ENCODE data around the gene MXRA8. TPM values are rescaled to one million over a fixed set of nuclear protein-coding genes. Genes with fewer than 3 reads are reported as not detected.

MXRA8 gene
- total and polyA plus RNA-seq, 4 donors: 40.6 to 212 (median 77.2) TPM

GRCh38 chr1:1377540-1378205 is 19.3 kb upstream of the MXRA8 start:
- WGBS (ENCODE audit: insufficient coverage): 90% methylated on average over 9 of the region's 16 CpGs

GRCh38 chr1:1376551-1377226 is 18.3 kb upstream of the MXRA8 start:
- H3K27me3 ChIP-seq (ENCODE audit: control insufficient read depth, insufficient read depth, low read length): no peaks in the 10 kb centered on the region
- no peak overlapping the region for H3K4me3 ChIP-seq (ENCODE audit: low read depth, low read length)
- no peaks in the 10 kb centered on the region for H3K9me3 ChIP-seq (ENCODE audit: control insufficient read depth, insufficient read depth, low read length)
- peaks cover 54% of the 10 kb centered on the region for H3K36me3 ChIP-seq (ENCODE audit: control insufficient read depth, insufficient read depth, low read length)
- peaks cover 38% of the 10 kb centered on the region for H3K4me1 ChIP-seq (ENCODE audit: control insufficient read depth, insufficient read depth, low read length)
- DNase-seq (ENCODE audit: low read depth in 4 of 6, low spot score in 6 of 6): no peak
- WGBS (ENCODE audit: insufficient coverage): 96% methylated on average over 9 of the region's 10 CpGs
- H3K27ac ChIP-seq (ENCODE audit: low read depth, low read length): no peak overlapping the region

More at GRCh38 chr1:1377540-1378205, 19.3 kb upstream of the MXRA8 start:
- Histone ChIP-seq H3K4me3 (ENCODE audit: low read depth, low read length) (no peak overlapping the region), H3K36me3 (ENCODE audit: control insufficient read depth, insufficient read depth, low read length) (peaks cover 49% of the 10 kb centered on the region), H3K27me3 (ENCODE audit: control insufficient read depth, insufficient read depth, low read length) (no peaks in the 10 kb centered on the region), H3K9me3 (ENCODE audit: control insufficient read depth, insufficient read depth, low read length) (no peaks in the 10 kb centered on the region), H3K4me1 (ENCODE audit: control insufficient read depth, insufficient read depth, low read length) (peaks cover 29% of the 10 kb centered on the region), H3K27ac (ENCODE audit: low read depth, low read length) (no peak overlapping the region)
- no peak for DNase-seq (ENCODE audit: low read depth in 4 of 6, low spot score in 6 of 6)

DNA sequence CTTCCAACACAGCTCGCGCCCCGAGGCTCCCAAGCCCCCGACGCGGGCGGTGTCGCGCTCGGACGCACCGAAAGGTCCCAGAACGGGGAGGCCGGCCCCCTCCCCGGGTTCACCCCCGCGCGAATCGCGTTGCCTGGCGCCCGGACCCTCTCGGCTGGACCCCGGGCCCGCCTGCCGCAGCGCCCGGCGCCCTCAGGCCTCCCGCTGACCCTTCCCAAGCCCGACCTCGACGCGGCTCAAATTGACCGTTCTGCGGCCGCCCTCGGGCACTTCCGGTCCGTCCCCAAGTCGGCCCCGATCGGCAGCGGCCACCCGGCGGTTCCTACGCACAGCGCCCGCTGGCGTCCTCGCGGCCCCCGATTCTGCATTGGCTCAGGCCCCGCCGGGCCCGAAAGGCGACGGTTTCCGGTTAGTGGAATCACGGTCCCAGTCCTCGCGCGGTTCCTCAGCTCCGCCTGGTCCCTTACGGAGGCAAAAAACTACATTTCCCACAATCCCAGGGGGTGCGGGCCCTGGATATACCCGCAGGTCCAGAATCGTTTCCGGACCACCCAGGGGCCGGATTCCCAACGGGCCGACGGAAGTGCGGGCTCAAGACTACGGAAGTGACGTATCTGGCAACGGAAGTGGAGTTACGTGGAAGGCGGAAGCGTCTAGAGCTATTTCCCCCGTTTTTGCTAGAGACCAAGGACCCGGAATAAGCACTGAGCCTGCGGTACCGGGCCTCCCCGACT is 16.7 kb upstream of the MXRA8 start, which contains the start of gene AURKAIP1:
Gene AURKAIP1 (minus strand): TSS at position 279 of the 734 bp plus-strand sequence. CDS start 451 bp downstream, outside the sequence.
- H3K27ac ChIP-seq (ENCODE audit: low read depth, low read length): peak within 1 kb of the TSS; percentile 88
- DNase-seq (ENCODE audit: low read depth in 4 of 6, low spot score in 6 of 6): peak; percentile 98 to 100 (median 100)
- H3K4me1 ChIP-seq (ENCODE audit: control insufficient read depth, insufficient read depth, low read length): peaks cover 41% of the 10 kb centered on the region
- peaks cover 54% of the 10 kb centered on the region for H3K36me3 ChIP-seq (ENCODE audit: control insufficient read depth, insufficient read depth, low read length)
- H3K4me3 ChIP-seq (ENCODE audit: low read depth, low read length): peak within 1 kb of the TSS; percentile 85
- WGBS (ENCODE audit: insufficient coverage): under 1% methylated on average over 85 of the region's 85 CpGs
- H3K27me3 ChIP-seq (ENCODE audit: control insufficient read depth, insufficient read depth, low read length): no peaks in the 10 kb centered on the region
- H3K9me3 ChIP-seq (ENCODE audit: control insufficient read depth, insufficient read depth, low read length): no peaks in the 10 kb centered on the region

GRCh38 chr1:1374589-1374928 is 16.2 kb upstream of the MXRA8 start:
- no peaks in the 10 kb centered on the region for H3K27me3 ChIP-seq (ENCODE audit: control insufficient read depth, insufficient read depth, low read length)
- H3K9me3 ChIP-seq (ENCODE audit: control insufficient read depth, insufficient read depth, low read length): no peaks in the 10 kb centered on the region
- no peak for DNase-seq (ENCODE audit: low read depth in 4 of 6, low spot score in 6 of 6)
- H3K4me3 ChIP-seq (ENCODE audit: low read depth, low read length): peak overlapping the region; percentile 85
- 0% methylated on average over 24 of the region's 24 CpGs for WGBS (ENCODE audit: insufficient coverage)
- peaks cover 41% of the 10 kb centered on the region for H3K4me1 ChIP-seq (ENCODE audit: control insufficient read depth, insufficient read depth, low read length)
- H3K36me3 ChIP-seq (ENCODE audit: control insufficient read depth, insufficient read depth, low read length): peaks cover 54% of the 10 kb centered on the region
- peak overlapping the region; percentile 88 for H3K27ac ChIP-seq (ENCODE audit: low read depth, low read length)

DNA sequence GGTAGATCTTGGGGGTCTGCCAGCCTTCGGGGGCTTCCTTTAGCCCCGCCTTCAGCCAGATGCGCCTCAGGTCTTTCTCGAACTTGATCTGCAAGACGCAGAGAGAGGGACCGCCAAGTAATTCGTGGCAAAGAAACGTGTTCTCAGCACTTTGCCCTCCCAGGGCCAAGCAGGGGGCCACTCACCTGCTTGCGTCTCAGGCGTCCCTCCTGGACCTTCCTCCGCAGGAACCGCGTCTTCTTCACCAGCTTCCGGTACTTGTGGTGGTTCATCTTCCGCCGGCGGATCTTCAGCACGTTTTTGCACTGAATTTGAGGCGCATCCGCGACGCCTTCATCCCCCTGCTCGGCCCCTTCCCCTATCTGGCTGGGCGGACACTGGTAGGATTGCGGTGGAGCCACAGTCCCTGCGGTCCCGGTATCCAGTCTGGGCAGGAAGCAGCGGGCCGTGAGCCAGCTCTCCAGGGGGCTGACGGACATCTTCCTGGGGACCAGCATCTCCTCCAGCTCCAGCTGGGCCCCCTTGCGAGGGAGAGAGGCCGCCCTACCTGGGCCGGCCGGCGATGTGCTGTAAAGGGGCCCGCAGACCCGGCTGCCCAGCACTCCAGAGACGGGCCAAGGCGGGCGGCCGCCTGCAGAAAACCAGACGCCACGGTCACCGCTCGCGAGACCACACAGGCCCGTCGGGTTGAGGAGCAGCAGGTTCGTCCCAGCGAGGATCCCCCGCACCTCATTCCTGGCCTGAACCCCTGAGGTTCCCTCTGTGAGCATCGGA is 15.6 kb upstream of the MXRA8 start:
- H3K4me3 ChIP-seq (ENCODE audit: low read depth, low read length): peak overlapping the region; percentile 85
- H3K4me1 ChIP-seq (ENCODE audit: control insufficient read depth, insufficient read depth, low read length): peaks cover 41% of the 10 kb centered on the region
- H3K27ac ChIP-seq (ENCODE audit: low read depth, low read length): no peak overlapping the region
- no peaks in the 10 kb centered on the region for H3K9me3 ChIP-seq (ENCODE audit: control insufficient read depth, insufficient read depth, low read length)
- whole genome bisulfite sequencing (ENCODE audit: insufficient coverage): 50% methylated on average over 49 of the region's 52 CpGs
- peaks cover 54% of the 10 kb centered on the region for H3K36me3 ChIP-seq (ENCODE audit: control insufficient read depth, insufficient read depth, low read length)
- DNase-seq (ENCODE audit: low read depth in 4 of 6, low spot score in 6 of 6): no peak
- H3K27me3 ChIP-seq (ENCODE audit: control insufficient read depth, insufficient read depth, low read length): no peaks in the 10 kb centered on the region

- Histone ChIP-seq H3K4me1 (ENCODE audit: control insufficient read depth, insufficient read depth, low read length) (peaks cover 41% of the 10 kb centered on the region), H3K9me3 (ENCODE audit: control insufficient read depth, insufficient read depth, low read length) (no peaks in the 10 kb centered on the region), H3K27ac (ENCODE audit: low read depth, low read length) (no peak overlapping the region), H3K4me3 (ENCODE audit: low read depth, low read length) (no peak overlapping the region), H3K36me3 (ENCODE audit: control insufficient read depth, insufficient read depth, low read length) (peaks cover 54% of the 10 kb centered on the region), H3K27me3 (ENCODE audit: control insufficient read depth, insufficient read depth, low read length) (no peaks in the 10 kb centered on the region)
- DNase-seq (ENCODE audit: low read depth in 4 of 6, low spot score in 6 of 6): no peak
- WGBS (ENCODE audit: insufficient coverage): 94% methylated on average over 25 of the region's 26 CpGs
Measured at GRCh38 chr1:1373051-1373814, 14.9 kb upstream of the MXRA8 start.

DNA sequence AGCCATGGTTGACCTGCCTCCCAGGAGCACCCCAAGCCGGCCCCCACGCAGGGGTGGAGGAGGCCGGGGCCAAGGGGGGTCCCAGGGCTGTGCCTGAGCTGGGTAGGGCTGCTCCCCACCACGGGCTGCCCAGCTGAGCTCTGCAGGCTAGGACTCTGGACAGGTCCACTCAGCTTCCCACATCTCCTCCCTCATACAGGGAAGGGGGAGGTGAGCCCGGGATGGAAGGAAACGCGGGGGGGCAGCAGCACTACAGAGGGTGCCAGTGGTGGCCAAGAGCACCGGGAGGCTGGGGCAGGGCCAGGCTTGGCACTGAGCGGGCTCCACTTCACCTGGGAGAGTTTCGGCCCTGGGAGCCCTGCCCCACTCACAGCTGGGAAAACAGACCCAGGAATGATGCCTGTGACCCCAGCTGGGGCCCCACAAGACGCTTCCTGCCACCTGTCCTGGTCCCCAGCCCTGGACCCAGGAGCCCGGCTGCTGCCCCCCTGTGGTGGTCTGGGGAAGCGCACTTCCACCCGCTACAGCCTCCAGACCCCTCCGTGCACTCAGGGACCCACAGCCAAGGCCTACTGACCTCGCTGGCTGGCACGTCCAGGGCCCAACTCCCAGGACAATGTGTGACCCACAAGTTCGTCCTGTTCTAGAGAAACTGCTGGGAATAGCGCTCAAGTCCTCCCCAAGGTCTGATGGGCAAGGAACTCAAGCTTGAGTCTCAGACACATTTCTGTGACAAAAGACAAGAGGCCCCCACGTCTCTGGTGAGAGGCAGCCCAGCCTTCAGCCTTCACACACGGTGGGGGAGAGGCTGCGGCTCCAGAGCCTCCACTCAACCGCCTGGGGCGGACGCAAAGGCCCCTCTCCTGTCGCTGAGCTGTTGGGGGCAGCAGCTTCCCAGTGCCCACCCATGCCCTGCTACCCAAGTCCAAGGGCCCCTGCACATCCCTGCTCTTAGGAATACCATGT is 13.7 kb upstream of the MXRA8 start:
- Histone ChIP-seq H3K4me1 (ENCODE audit: control insufficient read depth, insufficient read depth, low read length) (peaks cover 41% of the 10 kb centered on the region), H3K27me3 (ENCODE audit: control insufficient read depth, insufficient read depth, low read length) (no peaks in the 10 kb centered on the region), H3K9me3 (ENCODE audit: control insufficient read depth, insufficient read depth, low read length) (no peaks in the 10 kb centered on the region), H3K4me3 (ENCODE audit: low read depth, low read length) (no peak overlapping the region), H3K36me3 (ENCODE audit: control insufficient read depth, insufficient read depth, low read length) (peaks cover 52% of the 10 kb centered on the region), H3K27ac (ENCODE audit: low read depth, low read length) (no peak overlapping the region)
- 42% methylated on average over 25 of the region's 26 CpGs for WGBS (ENCODE audit: insufficient coverage)
- DNase-seq (ENCODE audit: low read depth in 4 of 6, low spot score in 6 of 6): peak in 2 of 6 donors; percentile 41 to 63

- 77% methylated on average over 10 of the region's 12 CpGs for whole genome bisulfite sequencing (ENCODE audit: insufficient coverage)
- Histone ChIP-seq H3K4me3 (ENCODE audit: low read depth, low read length) (no peak overlapping the region), H3K36me3 (ENCODE audit: control insufficient read depth, insufficient read depth, low read length) (peaks cover 47% of the 10 kb centered on the region), H3K27me3 (ENCODE audit: control insufficient read depth, insufficient read depth, low read length) (no peaks in the 10 kb centered on the region), H3K27ac (ENCODE audit: low read depth, low read length) (no peak overlapping the region), H3K9me3 (ENCODE audit: control insufficient read depth, insufficient read depth, low read length) (no peaks in the 10 kb centered on the region), H3K4me1 (ENCODE audit: control insufficient read depth, insufficient read depth, low read length) (peaks cover 39% of the 10 kb centered on the region)
- no peak for DNase-seq (ENCODE audit: low read depth in 4 of 6, low spot score in 6 of 6)
Measured at GRCh38 chr1:1371364-1371745, 13.0 kb upstream of the MXRA8 start.

All from spinal cord (tissue), 10 donors.